ENCODE measurements around the gene CD46.
"Not testable (repeated sequence)": the region's sequence is repeated elsewhere in the genome, so short reads cannot be mapped to it uniquely, and the experiment has no call there.

Gene CD46

DNA sequence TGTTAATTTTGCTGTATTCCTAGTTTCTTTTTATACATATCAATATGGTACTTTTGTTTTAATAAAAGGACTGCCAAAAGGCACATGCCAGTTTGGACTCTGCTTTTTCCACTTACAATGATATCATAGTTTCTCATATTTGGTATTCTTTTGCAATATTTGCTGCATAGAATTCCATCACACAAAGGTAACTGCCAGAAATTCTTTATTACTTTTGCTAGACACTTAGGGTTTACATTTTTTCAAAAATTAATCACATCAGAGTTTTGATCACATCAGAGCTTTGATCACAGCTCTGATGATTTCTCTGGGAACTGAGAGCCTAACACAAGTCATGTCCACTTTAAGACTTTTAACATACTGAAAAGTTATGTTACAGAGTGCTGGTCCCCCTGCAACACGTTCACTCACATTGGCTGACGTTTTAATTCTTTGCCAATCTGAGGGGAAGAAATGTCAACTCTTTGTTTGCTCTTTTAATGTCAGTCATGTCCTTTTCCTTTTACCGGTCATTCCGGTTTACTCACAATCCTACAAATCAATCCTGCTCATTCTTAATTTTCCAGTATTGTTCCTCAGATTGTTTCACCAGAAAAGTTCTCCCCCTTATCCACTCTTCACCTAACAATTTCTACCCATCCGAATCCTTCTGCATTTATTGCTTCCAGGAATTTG lies 1.1 kb upstream of the CD46 start:
- in situ Hi-C loops (cut with MboI; ENCODE audit: low sequenced_read_pairs): loop anchor here (10.0 kb wide), 1 partner anchor 64 kb away; no protein-coding TSS in a partner anchor

DNA sequence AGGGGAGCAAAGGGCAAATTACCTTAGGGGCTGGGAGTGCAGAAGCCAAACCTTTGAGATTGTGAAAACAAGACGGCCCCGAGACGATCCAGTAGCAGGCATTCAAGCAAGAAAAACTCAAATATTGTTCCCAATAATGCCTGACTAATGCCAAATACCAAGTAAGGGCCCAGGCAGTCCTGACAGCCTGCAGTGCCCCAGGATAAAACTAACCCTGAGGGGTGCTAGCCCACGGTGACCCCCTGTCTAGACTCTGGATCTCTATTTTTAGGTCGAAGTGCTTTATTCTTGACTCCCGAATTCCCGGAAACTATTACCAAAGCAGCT lies 428 bp upstream of the CD46 start:
- in situ Hi-C loops (cut with MboI; ENCODE audit: low sequenced_read_pairs): loop anchor here (10.0 kb wide), 1 partner anchor 63 kb away; no protein-coding TSS in a partner anchor

DNA sequence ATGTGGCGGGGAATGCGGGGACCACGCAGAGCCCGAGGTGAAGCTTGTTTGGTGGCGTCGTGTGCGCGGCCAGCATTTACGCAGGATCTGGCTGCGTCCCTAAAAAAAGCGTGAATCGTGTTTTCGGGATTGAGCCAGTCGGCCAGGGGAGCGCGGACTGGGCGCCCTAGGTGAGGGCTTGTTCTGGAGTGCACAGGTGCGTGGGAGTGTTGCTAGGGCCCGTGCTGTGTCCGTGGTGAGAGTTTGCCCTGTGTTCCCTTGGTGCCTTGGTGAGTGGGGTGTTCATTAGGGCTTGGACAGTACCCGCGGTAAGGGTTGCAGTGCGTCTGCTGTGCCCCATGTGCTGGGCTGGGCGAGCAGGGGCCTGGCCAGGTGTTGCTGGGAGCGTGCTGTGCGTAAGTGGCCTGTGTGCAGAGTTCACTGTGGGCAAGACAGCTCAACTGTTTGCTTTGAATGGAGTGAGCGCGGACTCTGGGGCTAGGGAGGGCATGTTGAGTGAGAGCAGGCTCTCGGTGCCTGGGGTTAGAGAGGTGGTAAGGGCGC lies 673 bp downstream of the CD46 start:
- in situ Hi-C loops (cut with MboI; ENCODE audit: low sequenced_read_pairs): loop anchor here (10.0 kb wide), 1 partner anchor 62 kb away; no protein-coding TSS in a partner anchor

GRCh38 chr1:207753611-207754010 lies 1.8 kb downstream of the CD46 start:
- in situ Hi-C loops (cut with MboI; ENCODE audit: low sequenced_read_pairs): loop anchor here (10.0 kb wide), 1 partner anchor 61 kb away; no protein-coding TSS in a partner anchor

DNA sequence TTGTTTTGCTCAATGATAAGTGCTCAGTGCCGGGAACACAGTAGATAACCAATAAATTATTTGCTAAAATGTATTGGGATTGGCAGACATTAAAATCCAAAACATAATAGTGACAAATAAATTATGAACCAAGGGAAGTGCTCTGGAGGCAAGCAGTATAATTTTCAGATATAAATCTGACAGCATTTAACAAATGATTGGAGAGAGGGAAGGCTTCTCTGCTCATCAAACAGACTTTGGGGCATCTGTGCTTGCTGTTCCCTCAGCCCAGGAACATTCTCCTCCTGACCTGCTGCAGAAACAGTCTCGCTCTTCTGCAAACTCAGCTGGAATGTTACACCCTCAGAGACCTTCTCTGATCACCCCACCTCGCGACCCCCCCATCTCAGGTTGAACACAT lies 2.2 kb downstream of the CD46 start:
- in situ Hi-C loops (cut with MboI; ENCODE audit: low sequenced_read_pairs): loop anchor here (10.0 kb wide), 1 partner anchor 61 kb away; no protein-coding TSS in a partner anchor

GRCh38 chr1:207754974-207755700 lies 3.3 kb downstream of the CD46 start:
- in situ Hi-C loops (cut with MboI; ENCODE audit: low sequenced_read_pairs): loop anchor here (10.0 kb wide), 1 partner anchor 60 kb away; no protein-coding TSS in a partner anchor

DNA sequence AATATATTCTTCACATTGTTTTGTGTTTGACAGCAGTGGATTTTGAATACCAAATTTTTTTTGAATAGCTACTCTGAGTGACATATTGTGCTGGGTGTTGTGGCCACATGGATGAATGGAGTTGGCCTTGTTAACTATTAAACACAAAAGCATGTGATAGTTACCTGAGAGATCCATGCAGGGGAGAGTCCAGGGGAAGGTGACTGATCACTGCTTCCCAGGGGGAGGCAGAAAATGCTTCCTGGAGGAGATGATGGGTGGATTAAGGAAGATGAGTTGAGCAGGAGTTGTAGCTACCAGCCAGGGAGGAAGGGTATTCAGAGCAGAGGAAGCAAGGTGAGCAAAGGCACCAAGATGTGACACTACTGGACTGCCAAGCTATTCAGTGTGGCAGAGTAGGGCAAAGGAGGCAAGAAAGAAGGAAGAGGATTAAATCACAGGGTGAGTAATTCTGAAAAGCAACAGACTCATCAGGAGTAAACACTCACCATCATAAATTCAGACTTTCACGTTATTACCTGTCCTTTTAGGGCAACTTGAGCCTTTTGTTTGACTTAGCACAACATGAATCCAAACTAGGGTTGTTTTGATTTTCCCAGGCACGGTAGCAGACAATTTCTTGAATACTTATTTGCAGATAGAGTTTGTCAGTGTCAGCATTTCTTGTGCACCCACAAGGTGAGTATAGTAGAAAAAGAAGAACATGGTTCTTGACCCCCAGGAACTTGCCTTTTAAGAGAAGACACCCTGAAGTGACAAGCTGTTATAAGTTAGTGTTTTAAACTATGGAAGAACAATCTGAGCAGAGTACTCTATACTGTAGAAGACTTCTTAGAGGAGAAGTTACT lies 4.2 kb downstream of the CD46 start:
- in situ Hi-C loops (cut with MboI; ENCODE audit: low sequenced_read_pairs): loop anchor here (10.0 kb wide), 1 partner anchor 59 kb away; no protein-coding TSS in a partner anchor

DNA sequence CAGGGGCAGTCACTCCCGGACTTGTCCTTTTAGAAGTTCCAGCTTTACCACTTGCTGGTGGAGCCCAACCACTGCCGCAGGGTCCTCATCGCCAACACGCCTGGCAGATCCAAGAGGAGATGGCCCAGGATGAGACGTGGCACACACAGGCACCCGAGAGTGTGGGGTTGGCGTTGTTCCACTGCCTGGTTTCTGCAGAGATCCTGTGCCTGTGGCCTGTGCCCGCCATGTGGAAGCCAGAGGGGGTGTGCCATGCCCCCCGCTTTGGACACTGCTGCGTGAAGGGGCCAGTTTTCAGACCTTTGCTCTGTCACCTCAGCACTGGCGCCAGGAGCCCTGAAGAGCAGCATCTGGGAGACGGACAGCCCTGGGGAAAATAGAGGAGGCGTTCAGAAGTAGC lies 10.8 kb downstream of the CD46 start:
- in situ Hi-C loops (cut with MboI; ENCODE audit: low sequenced_read_pairs): no loop called here

GRCh38 chr1:207763091-207763490 lies 11.2 kb downstream of the CD46 start:
- in situ Hi-C loops (cut with MboI; ENCODE audit: low sequenced_read_pairs): no loop called here

- in situ Hi-C loops (cut with MboI; ENCODE audit: low sequenced_read_pairs): no loop called here
These were observed 12.1 kb downstream of the CD46 start for GRCh38 chr1:207763972-207764371.

DNA sequence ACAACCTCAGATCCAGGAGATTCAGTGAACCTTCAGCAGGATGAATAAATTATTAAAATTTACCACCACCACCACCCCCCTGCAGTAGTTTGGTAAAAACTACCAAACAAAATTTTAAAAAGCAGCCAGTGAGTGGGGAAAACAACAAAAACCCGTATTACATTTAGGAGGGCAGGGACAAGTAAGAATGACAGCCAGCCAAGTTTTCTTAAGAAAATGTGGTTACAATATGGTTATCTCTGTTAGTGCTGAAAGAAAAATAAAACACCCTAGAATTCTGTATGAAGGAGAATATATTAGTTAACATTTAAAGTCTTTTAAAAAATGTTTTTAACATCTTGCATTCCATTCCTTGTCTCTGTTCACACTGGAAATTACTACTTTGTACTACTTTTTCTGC lies 14.7 kb downstream of the CD46 start:
- in situ Hi-C loops (cut with MboI; ENCODE audit: low sequenced_read_pairs): no loop called here

GRCh38 chr1:207770514-207770913 lies 18.7 kb downstream of the CD46 start:
- in situ Hi-C loops (cut with MboI; ENCODE audit: low sequenced_read_pairs): not testable (repeated sequence)

- in situ Hi-C loops (cut with MboI; ENCODE audit: low sequenced_read_pairs): not testable (repeated sequence)
These were observed 24.2 kb downstream of the CD46 start for GRCh38 chr1:207776045-207776444.

GRCh38 chr1:207777412-207777811 lies 25.6 kb downstream of the CD46 start:
- in situ Hi-C loops (cut with MboI; ENCODE audit: low sequenced_read_pairs): not testable (repeated sequence)

GRCh38 chr1:207779008-207779407 lies 27.2 kb downstream of the CD46 start:
- in situ Hi-C loops (cut with MboI; ENCODE audit: low sequenced_read_pairs): no loop called here

DNA sequence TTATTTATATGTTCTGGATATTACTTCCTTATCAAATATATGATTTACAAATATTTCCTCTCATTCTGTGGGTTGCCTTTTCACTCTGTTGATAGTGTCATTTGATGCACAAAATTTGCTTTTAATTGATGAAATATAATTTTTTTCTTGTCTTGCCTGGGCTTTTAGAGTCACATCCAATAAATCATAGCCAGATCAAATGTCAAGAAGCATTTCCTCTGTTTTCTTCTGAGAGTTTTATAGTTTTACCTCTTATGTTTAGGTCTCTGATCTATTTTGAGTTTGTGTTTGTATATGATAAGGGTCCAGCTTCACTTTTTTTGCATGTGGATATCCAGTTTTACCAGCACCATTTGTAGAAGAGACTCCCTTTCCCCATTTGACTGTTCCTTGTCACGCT lies 29.5 kb downstream of the CD46 start:
- in situ Hi-C loops (cut with MboI; ENCODE audit: low sequenced_read_pairs): no loop called here

- in situ Hi-C loops (cut with MboI; ENCODE audit: low sequenced_read_pairs): no loop called here
These were observed 35.9 kb downstream of the CD46 start for GRCh38 chr1:207787776-207788175.

DNA sequence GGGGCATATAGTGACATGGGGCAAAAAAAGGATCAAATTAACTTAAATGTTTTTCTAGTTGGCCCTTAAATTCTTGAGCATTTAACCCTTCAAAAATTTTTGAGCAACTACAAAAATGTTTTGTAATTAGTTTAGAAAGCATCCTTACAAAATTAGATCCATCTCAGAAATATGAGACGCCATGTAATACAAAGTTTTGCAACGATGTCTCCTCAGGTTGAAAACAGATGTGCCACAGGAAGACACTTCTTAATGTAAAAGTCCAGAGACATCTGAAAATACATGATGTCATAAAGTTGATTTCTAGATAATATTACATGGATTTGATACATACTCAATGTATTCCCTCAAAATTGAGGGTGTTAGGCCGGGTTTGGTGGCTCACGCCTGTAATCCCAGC lies 37.5 kb downstream of the CD46 start:
- in situ Hi-C loops (cut with MboI; ENCODE audit: low sequenced_read_pairs): no loop called here

DNA sequence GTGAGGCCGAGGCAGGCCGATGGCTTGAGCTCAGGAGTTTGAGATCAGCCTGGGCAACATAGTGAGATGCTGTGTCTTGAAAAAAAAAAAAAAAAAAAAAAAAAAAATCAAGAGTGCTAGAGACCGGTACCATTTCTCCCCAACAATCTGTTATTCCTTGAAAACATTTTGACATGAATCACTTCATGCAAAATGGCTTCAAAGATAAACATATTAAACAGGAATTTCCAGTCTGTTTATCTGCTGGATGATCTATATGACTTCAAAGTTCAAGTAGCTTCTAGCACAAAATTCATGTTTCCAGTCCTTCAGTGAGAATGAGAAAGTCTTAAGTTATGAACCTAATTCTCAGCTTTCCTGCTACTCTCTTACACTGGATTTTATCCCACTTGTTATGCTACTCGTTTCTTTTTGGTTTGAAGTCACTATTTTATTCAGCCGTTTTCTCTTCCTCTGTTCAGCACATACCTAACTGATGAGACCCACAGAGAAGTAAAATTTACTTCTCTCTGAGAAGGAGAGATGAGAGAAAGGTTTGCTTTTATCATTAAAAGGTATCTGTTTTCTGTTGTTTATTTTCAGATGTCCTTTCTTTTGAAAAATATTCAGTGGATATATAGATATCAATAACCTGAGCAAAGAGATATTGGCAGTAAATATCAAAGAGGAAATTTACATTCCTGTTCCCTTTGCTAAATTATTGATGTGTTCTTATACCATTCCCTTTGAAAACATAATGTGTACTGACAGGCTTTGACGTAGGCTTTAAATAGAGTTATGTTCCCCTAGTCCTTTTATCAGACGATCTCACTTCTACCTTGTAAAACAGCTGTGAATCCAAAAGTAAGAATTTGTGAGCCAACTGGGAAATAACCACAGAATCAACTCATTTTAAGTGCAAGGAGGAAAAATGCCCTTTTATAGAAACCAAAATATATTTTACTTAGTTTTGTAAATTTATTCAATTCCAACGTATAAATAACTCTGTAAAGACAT lies 38.2 kb downstream of the CD46 start:
- in situ Hi-C loops (cut with MboI; ENCODE audit: low sequenced_read_pairs): no loop called here

DNA sequence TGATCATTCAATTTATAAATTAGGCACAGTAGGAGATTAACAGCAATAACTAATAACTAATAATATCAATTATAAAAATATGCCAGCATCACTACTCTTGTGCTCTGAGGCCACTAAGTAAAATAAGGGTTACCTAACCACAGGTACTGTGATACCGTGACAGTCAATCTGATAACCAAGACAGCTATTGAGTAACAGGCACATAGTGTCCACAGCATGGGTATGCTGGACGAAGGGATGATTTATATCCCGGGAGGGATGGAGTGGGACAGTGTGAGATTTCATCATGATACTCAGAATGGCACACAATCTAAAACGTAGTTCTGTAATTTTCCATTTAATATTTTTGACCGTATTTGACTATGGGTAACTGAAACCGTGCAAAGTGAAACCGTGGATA lies 39.4 kb downstream of the CD46 start:
- in situ Hi-C loops (cut with MboI; ENCODE audit: low sequenced_read_pairs): no loop called here
